SK-N-SH (cell line): Measurements from ENCODE around the gene ZFYVE9.

Experiments used
- MAX ChIP-seq: IDR thresholded peaks from 2 replicates; pipeline ENCODE4 v1.4.0; 2012; ENCODE audit warnings: low read depth
- NRF1 ChIP-seq: IDR thresholded peaks from 2 replicates; pipeline ENCODE4 v1.6.1; 2012; ENCODE audit warnings: low read depth, mild to moderate bottlenecking, low read length
- REST ChIP-seq: IDR thresholded peaks from 2 replicates; pipeline ENCODE4 v1.6.1; 2012; ENCODE audit warnings: mild to moderate bottlenecking, low read depth, low read length, moderate library complexity

GRCh38 chr1:52182874-52183400 lies 41.0 kb downstream of the ZFYVE9 start:
- no peak for TF ChIP-seq NRF1
- TF ChIP-seq REST, result no peak
- TF ChIP-seq MAX, result no peak
